Mesendoderm (in vitro differentiated cells): ENCODE measurements around the gene NFATC1.
A peak's percentile ranks its signal among the peaks of the same experiment; 100 is the strongest.

ENCODE experiments used
- DNase-seq: peaks from one replicate; pipeline ENCODE4 v3.0.0; 2013
- H2AK5ac ChIP-seq: 2 replicates; pipeline ENCODE4 v1.6.1; 2013; ENCODE audit warnings: low read length, inconsistent platforms
- H2BK120ac ChIP-seq: 2 replicates; pipeline ENCODE4 v1.6.1; 2013; ENCODE audit warnings: low read depth, mild to moderate bottlenecking, low read length, moderate library complexity, mixed read lengths
- H2BK15ac ChIP-seq: replicated peaks from 2 replicates; pipeline ENCODE4 v1.6.1; 2013; ENCODE audit warnings: low read depth, mild to moderate bottlenecking, moderate library complexity
- H2BK5ac ChIP-seq: 2 replicates; pipeline ENCODE4 v1.6.1; 2013; ENCODE audit warnings: low read length, inconsistent platforms
- H3K18ac ChIP-seq: 2 replicates; pipeline ENCODE4 v1.6.1; 2013; ENCODE audit warnings: mild to moderate bottlenecking, low read length, mixed read lengths
- H3K23ac ChIP-seq: one replicate; pipeline ENCODE4 v1.6.1; 2013; ENCODE audit warnings: low read length
- H3K27ac ChIP-seq: 2 replicates; pipeline ENCODE4 v1.5.1; 2013; ENCODE audit warnings: low read depth, mild to moderate bottlenecking, inconsistent platforms, low read length, moderate library complexity
- H3K27me3 ChIP-seq: 2 replicates; pipeline ENCODE4 v1.6.1; 2013; ENCODE audit warnings: low read length, control low read depth, mild to moderate bottlenecking, inconsistent platforms; ENCODE audit not compliant: insufficient read depth, poor library complexity
- H3K36me3 ChIP-seq: 2 replicates; pipeline ENCODE4 v1.6.1; 2013; ENCODE audit warnings: low read length, inconsistent platforms; ENCODE audit not compliant: control insufficient read depth, insufficient read depth
- H3K4ac ChIP-seq: one replicate; pipeline ENCODE4 v1.6.1; 2013; ENCODE audit warnings: low read depth, mild to moderate bottlenecking, low read length, moderate library complexity
- H3K4me1 ChIP-seq: 2 replicates; pipeline ENCODE4 v1.6.1; 2013; ENCODE audit warnings: low read depth, low read length, inconsistent platforms; ENCODE audit not compliant: control insufficient read depth
- H3K4me2 ChIP-seq: 2 replicates; pipeline ENCODE4 v1.6.1; 2013; ENCODE audit warnings: low read length
- H3K4me3 ChIP-seq: 2 replicates; pipeline ENCODE4 v1.5.1; 2013; ENCODE audit warnings: mild to moderate bottlenecking, low read length
- H3K56ac ChIP-seq: one replicate; pipeline ENCODE4 v1.6.1; 2013; ENCODE audit warnings: low read length
- H3K79me1 ChIP-seq: 2 replicates; pipeline ENCODE4 v1.6.1; 2013; ENCODE audit warnings: low read length, inconsistent platforms
- H3K79me2 ChIP-seq: 2 replicates; pipeline ENCODE4 v1.6.1; 2013; ENCODE audit warnings: mild to moderate bottlenecking, low read length; ENCODE audit not compliant: control insufficient read depth, insufficient read depth
- H3K9ac ChIP-seq: 2 replicates; pipeline ENCODE4 v1.6.1; 2013; ENCODE audit warnings: low read length, inconsistent platforms
- H4K5ac ChIP-seq: one replicate; pipeline ENCODE4 v1.6.1; 2013; ENCODE audit warnings: low read length
- H4K8ac ChIP-seq: one replicate; pipeline ENCODE4 v1.6.1; 2013; ENCODE audit warnings: low read depth, mild to moderate bottlenecking, control low read depth, low read length, moderate library complexity
- WGBS: extraction: QIAGEN DNeasy Blood & Tissue Kit; methylation state at CpG from one replicate; pipeline ENCODE4 v1.1.7; 2013; ENCODE audit warnings: low lambda C conversion rate, missing lambda C conversion rate; ENCODE audit not compliant: insufficient coverage; ENCODE audit errors: extremely low coverage; 5-methylcytosine and 5-hydroxymethylcytosine counted together

Gene NFATC1

DNA sequence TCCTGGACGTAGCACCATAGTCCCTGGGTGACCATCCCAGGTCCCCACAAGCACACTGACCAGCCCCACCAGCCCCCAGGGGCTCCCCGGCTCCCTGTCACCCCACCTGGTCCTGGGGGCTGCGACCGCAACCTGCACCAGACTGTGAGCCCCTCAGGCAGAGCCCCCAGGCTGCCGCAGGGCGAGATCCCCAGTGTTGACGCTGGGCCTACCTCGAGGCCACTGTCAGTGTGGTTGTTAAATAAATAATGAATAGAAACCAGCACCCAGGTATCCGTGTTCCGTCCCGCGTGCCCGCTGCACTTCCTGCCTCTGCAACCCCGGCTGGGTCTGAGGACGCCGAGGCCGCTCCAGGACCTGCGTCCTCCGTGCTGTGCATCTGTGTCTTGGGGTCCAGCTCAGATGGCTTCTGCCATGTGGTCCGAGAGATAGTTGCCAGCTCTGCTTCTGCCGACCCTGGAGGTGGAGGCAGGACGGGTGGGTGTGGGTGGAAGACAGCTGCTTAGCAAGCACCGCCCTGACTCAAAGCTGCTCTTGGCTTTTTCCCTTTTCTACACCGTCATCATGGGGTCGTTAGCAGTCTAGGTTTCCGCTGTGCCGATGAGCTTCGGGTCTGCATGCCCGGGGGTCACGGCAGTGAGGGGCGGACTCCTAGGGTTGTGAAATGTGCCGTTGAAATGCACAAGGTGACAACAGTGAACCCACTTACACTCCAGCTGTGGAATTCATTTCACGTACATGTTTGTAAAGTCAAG lies 74.2 kb downstream of the NFATC1 start:
- no peak overlapping the region for H3K9ac ChIP-seq
- H3K56ac ChIP-seq: no peak overlapping the region
- H4K8ac ChIP-seq: no peak overlapping the region
- WGBS: no CpG with 5 or more reads among the region's 33 CpGs
- no peak for DNase-seq
- no peaks in the 10 kb centered on the region for H3K27me3 ChIP-seq
- H4K5ac ChIP-seq: no peak overlapping the region
- no peak overlapping the region for H2BK120ac ChIP-seq
- H2BK15ac ChIP-seq: no peak overlapping the region
- H3K27ac ChIP-seq: no peak overlapping the region
- H3K79me2 ChIP-seq: no peaks in the 10 kb centered on the region
- H2BK5ac ChIP-seq: no peak overlapping the region
- H3K4me1 ChIP-seq: no peaks in the 10 kb centered on the region
- no peak overlapping the region for H3K4me3 ChIP-seq
- H3K36me3 ChIP-seq: peaks cover 1% of the 10 kb centered on the region
- H2AK5ac ChIP-seq: no peak overlapping the region
- no peak overlapping the region for H3K4ac ChIP-seq
- H3K23ac ChIP-seq: no peak overlapping the region
- no peaks in the 10 kb centered on the region for H3K79me1 ChIP-seq
- no peak overlapping the region for H3K4me2 ChIP-seq
- no peak overlapping the region for H3K18ac ChIP-seq

- Histone ChIP-seq H2BK15ac (no peak overlapping the region), H3K79me1 (no peaks in the 10 kb centered on the region), H3K4ac (no peak overlapping the region), H3K4me1 (no peaks in the 10 kb centered on the region), H3K18ac (no peak overlapping the region), H3K23ac (no peak overlapping the region), H2BK120ac (no peak overlapping the region), H3K4me3 (no peak overlapping the region), H4K8ac (no peak overlapping the region), H3K27ac (no peak overlapping the region), H4K5ac (no peak overlapping the region), H3K4me2 (no peak overlapping the region), H2AK5ac (no peak overlapping the region), H3K56ac (no peak overlapping the region), H3K79me2 (no peaks in the 10 kb centered on the region), H2BK5ac (no peak overlapping the region), H3K27me3 (no peaks in the 10 kb centered on the region), H3K36me3 (peaks cover 1% of the 10 kb centered on the region), H3K9ac (no peak overlapping the region)
- DNase-seq: peak; percentile 36
- no CpG with 5 or more reads among the region's 21 CpGs for WGBS
These were observed 74.8 kb downstream of the NFATC1 start for GRCh38 chr18:79470547-79470946.

- Histone ChIP-seq H3K4ac (no peak overlapping the region), H3K27me3 (no peaks in the 10 kb centered on the region), H4K5ac (no peak overlapping the region), H2BK15ac (no peak overlapping the region), H3K79me1 (no peaks in the 10 kb centered on the region), H3K27ac (no peak overlapping the region), H3K4me1 (no peaks in the 10 kb centered on the region), H3K18ac (no peak overlapping the region), H3K23ac (no peak overlapping the region), H4K8ac (no peak overlapping the region), H2BK120ac (no peak overlapping the region), H2BK5ac (no peak overlapping the region), H3K79me2 (no peaks in the 10 kb centered on the region), H3K56ac (peak overlapping the region; percentile 15), H3K9ac (no peak overlapping the region), H3K4me2 (no peak overlapping the region), H3K4me3 (no peak overlapping the region), H3K36me3 (peaks cover 1% of the 10 kb centered on the region), H2AK5ac (no peak overlapping the region)
- DNase-seq: no peak
- WGBS: no CpG with 5 or more reads among the region's 16 CpGs
These were observed 75.3 kb downstream of the NFATC1 start for GRCh38 chr18:79471046-79471445.

- no CpG with 5 or more reads among the region's 16 CpGs for WGBS
- no peak overlapping the region for H3K56ac ChIP-seq
These were observed 75.9 kb downstream of the NFATC1 start for GRCh38 chr18:79471597-79471996.

GRCh38 chr18:79472176-79472575 lies 76.4 kb downstream of the NFATC1 start:
- Histone ChIP-seq H4K8ac (no peak overlapping the region), H2BK5ac (no peak overlapping the region), H3K36me3 (peaks cover 1% of the 10 kb centered on the region), H3K79me2 (no peaks in the 10 kb centered on the region), H2BK120ac (no peak overlapping the region), H4K5ac (no peak overlapping the region), H3K18ac (no peak overlapping the region), H3K4ac (no peak overlapping the region), H3K79me1 (no peaks in the 10 kb centered on the region), H3K27ac (no peak overlapping the region), H3K27me3 (no peaks in the 10 kb centered on the region), H3K4me3 (no peak overlapping the region), H3K23ac (no peak overlapping the region), H3K4me1 (no peaks in the 10 kb centered on the region), H2BK15ac (no peak overlapping the region), H3K4me2 (no peak overlapping the region), H3K56ac (no peak overlapping the region), H3K9ac (no peak overlapping the region), H2AK5ac (no peak overlapping the region)
- no CpG with 5 or more reads among the region's 10 CpGs for WGBS
- DNase-seq: no peak

More at GRCh38 chr18:79471597-79471996, 75.9 kb downstream of the NFATC1 start:
- Histone ChIP-seq H3K4ac (no peak overlapping the region), H3K23ac (no peak overlapping the region), H2BK15ac (no peak overlapping the region), H2BK5ac (no peak overlapping the region), H3K27ac (no peak overlapping the region), H3K4me3 (no peak overlapping the region), H3K27me3 (no peaks in the 10 kb centered on the region), H3K4me1 (no peaks in the 10 kb centered on the region), H2BK120ac (no peak overlapping the region), H3K4me2 (no peak overlapping the region), H3K79me1 (no peaks in the 10 kb centered on the region), H4K5ac (no peak overlapping the region), H3K36me3 (peaks cover 1% of the 10 kb centered on the region), H3K9ac (no peak overlapping the region), H3K18ac (no peak overlapping the region), H4K8ac (no peak overlapping the region), H2AK5ac (no peak overlapping the region), H3K79me2 (no peaks in the 10 kb centered on the region)
- DNase-seq: no peak

DNA sequence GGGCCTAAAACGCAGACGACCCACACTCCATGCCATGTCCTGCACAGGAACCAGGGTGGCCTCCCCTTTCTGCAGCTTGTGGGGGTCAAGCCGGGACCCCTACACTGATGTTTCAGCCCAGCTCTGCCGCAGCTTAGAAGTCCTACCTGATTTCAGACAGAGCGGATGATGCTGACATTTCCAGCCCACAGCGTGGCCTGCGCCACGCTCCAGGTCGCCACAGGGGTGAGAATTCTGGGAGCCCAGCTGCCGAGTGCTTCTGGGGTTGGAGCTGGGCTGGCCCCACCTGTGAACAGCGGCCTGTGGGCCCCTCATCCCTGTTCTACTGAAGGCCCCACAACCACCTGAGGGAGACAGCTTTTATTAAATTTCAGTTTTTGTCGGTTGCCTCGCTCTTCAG lies 77.2 kb downstream of the NFATC1 start:
- H3K27me3 ChIP-seq: no peaks in the 10 kb centered on the region
- no CpG with 5 or more reads among the region's 13 CpGs for WGBS
- no peaks in the 10 kb centered on the region for H3K4me1 ChIP-seq
- H2BK5ac ChIP-seq: no peak overlapping the region
- no peak overlapping the region for H2BK120ac ChIP-seq
- no peak overlapping the region for H3K23ac ChIP-seq
- no peak overlapping the region for H2AK5ac ChIP-seq
- no peak overlapping the region for H2BK15ac ChIP-seq
- H3K36me3 ChIP-seq: peaks cover 1% of the 10 kb centered on the region
- no peak overlapping the region for H3K4me3 ChIP-seq
- no peak for DNase-seq
- H4K8ac ChIP-seq: no peak overlapping the region
- no peak overlapping the region for H3K4ac ChIP-seq
- no peak overlapping the region for H4K5ac ChIP-seq
- no peak overlapping the region for H3K18ac ChIP-seq
- H3K4me2 ChIP-seq: no peak overlapping the region
- H3K79me2 ChIP-seq: no peaks in the 10 kb centered on the region
- no peak overlapping the region for H3K9ac ChIP-seq
- no peak overlapping the region for H3K56ac ChIP-seq
- H3K79me1 ChIP-seq: no peaks in the 10 kb centered on the region
- H3K27ac ChIP-seq: no peak overlapping the region
